Tibial artery (tissue), 4 donors: ENCODE measurements around the gene SETBP1.

Experiments
- DNase-seq, 2 donors: peaks; one replicate each; pipeline ENCODE4 v3.0.0-alpha.2; 2019
- H3K27ac ChIP-seq, 2 donors: fragments of 200-600 bp; sonication (generic) in 1 of 2; 1 replicate in 1 of 2; 2 replicates in 1 of 2; pipeline ENCODE4 v1.5.1; 2018 to 2019; ENCODE audit warnings: mild to moderate bottlenecking in 1 of 2
- H3K27me3 ChIP-seq, 2 donors: fragments of 200-600 bp; sonication (generic) in 1 of 2; one replicate each; pipeline versions ENCODE4 v1.5.1 to v1.6.0; 2016 to 2019
- H3K36me3 ChIP-seq, 3 donors: fragments of 200-600 bp; sonication (generic) in 2 of 3; one replicate each; pipeline ENCODE4 v1.5.1; 2016 to 2019; ENCODE audit warnings: mild to moderate bottlenecking in 2 of 3
- H3K4me1 ChIP-seq, 4 donors: fragments of 200-600 bp; sonication (generic) in 2 of 4; 1 replicate in 3 of 4; 2 replicates in 1 of 4; pipeline ENCODE4 v1.5.1; 2016 to 2019
- H3K4me3 ChIP-seq, 2 donors: fragments of 200-600 bp; sonication (generic) in 1 of 2; 1 replicate in 1 of 2; 2 replicates in 1 of 2; pipeline ENCODE4 v1.5.1; 2018 to 2019; ENCODE audit warnings: mild to moderate bottlenecking in 2 of 2
- H3K9me3 ChIP-seq, 3 donors: fragments of 200-600 bp; sonication (generic) in 1 of 3; one replicate each; pipeline ENCODE4 v1.5.1; 2016 to 2019
- intact Hi-C: fragments of 100-400 bp; cut with DNase I; formaldehyde crosslinking; loops from one replicate; pipeline ENCODE4 v1.15.0; 2023; ENCODE audit warnings: low total_unique reads
- TF ChIP-seq, protein P1 (sequence below), 2 experiments: fragments of 200-600 bp in 1 of 2; fragments of 450-650 bp in 1 of 2; IDR thresholded peaks; one replicate each; pipeline ENCODE4 v1.5.1; 2017 to 2019; ENCODE audit warnings: antibody characterized with exemption in 2 of 2, mild to moderate bottlenecking in 1 of 2, moderate library complexity in 1 of 2

The SETBP1 gene

DNA sequence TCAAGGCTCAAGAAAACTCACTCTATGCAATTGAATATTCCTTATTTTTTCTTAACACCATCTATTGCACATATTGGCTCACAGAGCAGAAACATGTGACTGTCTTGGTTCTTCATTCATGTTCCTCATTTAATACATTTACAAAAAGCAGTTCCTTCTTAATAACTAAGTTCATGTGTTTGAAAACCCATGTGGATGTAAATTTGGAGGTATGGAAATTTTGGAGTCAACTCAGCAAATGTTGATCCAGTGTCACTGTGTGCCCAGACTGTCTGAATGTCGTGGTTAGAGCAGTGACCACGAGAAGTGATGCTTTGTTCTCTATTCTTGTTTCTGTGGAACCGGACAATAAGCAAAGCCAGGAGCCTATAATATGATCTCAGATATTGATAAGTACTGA, 299.1 kb downstream of the SETBP1 start:
- Histone ChIP-seq H3K4me3 (no peak overlapping the region), H3K27me3 (no peaks in the 10 kb centered on the region), H3K9me3 (no peaks in the 10 kb centered on the region), H3K4me1 (no peaks in the 10 kb centered on the region), H3K36me3 (no peaks in the 10 kb centered on the region), H3K27ac (no peak overlapping the region)
- TF ChIP-seq, protein P1, sequence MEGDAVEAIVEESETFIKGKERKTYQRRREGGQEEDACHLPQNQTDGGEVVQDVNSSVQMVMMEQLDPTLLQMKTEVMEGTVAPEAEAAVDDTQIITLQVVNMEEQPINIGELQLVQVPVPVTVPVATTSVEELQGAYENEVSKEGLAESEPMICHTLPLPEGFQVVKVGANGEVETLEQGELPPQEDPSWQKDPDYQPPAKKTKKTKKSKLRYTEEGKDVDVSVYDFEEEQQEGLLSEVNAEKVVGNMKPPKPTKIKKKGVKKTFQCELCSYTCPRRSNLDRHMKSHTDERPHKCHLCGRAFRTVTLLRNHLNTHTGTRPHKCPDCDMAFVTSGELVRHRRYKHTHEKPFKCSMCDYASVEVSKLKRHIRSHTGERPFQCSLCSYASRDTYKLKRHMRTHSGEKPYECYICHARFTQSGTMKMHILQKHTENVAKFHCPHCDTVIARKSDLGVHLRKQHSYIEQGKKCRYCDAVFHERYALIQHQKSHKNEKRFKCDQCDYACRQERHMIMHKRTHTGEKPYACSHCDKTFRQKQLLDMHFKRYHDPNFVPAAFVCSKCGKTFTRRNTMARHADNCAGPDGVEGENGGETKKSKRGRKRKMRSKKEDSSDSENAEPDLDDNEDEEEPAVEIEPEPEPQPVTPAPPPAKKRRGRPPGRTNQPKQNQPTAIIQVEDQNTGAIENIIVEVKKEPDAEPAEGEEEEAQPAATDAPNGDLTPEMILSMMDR (IDR thresholded peaks at IDR 0.05) = no peak
- intact Hi-C loops = no loop called here
- DNase-seq = no peak

- no peaks in the 10 kb centered on the region for H3K27me3 ChIP-seq
- no peak overlapping the region for H3K4me3 ChIP-seq
- DNase-seq = no peak
- H3K4me1 ChIP-seq = no peaks in the 10 kb centered on the region
- H3K36me3 ChIP-seq = no peaks in the 10 kb centered on the region
- TF ChIP-seq, protein P1 (IDR thresholded peaks at IDR 0.05) = no peak
- no peak overlapping the region for H3K27ac ChIP-seq
- no peaks in the 10 kb centered on the region for H3K9me3 ChIP-seq
- intact Hi-C loops = no loop called here
Observed at GRCh38 chr18:44981121-44981520, 300.4 kb downstream of the SETBP1 start.

GRCh38 chr18:44986933-44987332, 306.2 kb downstream of the SETBP1 start:
- DNase-seq = no peak
- H3K36me3 ChIP-seq = no peaks in the 10 kb centered on the region
- no peak overlapping the region for H3K4me3 ChIP-seq
- no peak overlapping the region for H3K27ac ChIP-seq
- no peaks in the 10 kb centered on the region for H3K9me3 ChIP-seq
- peaks cover 0 to 19% (median 1%) of the 10 kb centered on the region in 4 donors for H3K4me1 ChIP-seq
- TF ChIP-seq, protein P1 (IDR thresholded peaks at IDR 0.05) = no peak
- intact Hi-C loops = no loop called here
- no peaks in the 10 kb centered on the region for H3K27me3 ChIP-seq

- Histone ChIP-seq H3K36me3 (no peaks in the 10 kb centered on the region), H3K27ac (no peak overlapping the region), H3K4me3 (no peak overlapping the region), H3K27me3 (no peaks in the 10 kb centered on the region), H3K4me1 (peaks cover 0 to 19% (median 1%) of the 10 kb centered on the region in 4 donors), H3K9me3 (no peaks in the 10 kb centered on the region)
- DNase-seq = no peak
- intact Hi-C loops = no loop called here
- TF ChIP-seq, protein P1 (IDR thresholded peaks at IDR 0.05) = no peak
Observed at GRCh38 chr18:44987371-44987770, 306.7 kb downstream of the SETBP1 start.

DNA sequence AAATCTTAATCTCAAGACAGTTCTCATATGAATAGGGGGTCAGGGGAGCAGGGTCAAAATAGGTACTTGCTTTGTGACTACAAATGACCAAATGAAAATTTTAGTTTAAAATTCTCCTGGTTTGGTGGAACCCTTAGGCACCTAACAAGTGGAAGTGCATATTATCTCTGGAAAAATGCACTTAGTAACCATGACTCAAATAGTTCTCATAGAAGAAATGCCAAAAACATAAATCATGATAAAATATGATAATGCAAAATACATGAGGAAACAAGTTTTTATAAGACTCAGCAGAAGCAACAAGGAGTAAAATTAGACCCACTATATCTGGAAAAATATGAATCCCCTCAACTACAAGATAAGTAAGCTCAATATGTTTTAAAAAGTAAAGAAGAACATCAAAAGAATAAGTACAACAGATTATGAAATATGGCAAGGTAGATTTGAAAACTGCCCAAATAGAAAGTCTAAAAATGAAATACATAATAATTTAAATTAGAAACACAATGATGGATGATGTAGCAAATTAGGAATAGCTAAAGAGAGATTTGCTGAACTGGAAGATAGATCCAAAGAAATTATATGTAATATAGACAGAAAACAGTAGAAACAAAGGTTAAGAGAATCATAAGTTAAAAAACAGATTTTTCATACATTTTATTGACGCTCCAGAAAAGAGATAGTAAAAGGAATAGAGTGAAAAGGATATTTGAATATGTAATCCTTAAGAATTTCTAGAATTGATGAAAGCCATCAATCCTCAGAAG, 308.3 kb downstream of the SETBP1 start:
- DNase-seq = no peak
- H3K4me3 ChIP-seq = no peak overlapping the region
- H3K4me1 ChIP-seq = peaks cover 0 to 19% (median 1%) of the 10 kb centered on the region in 4 donors
- no peaks in the 10 kb centered on the region for H3K9me3 ChIP-seq
- H3K36me3 ChIP-seq = no peaks in the 10 kb centered on the region
- intact Hi-C loops = no loop called here
- no peak overlapping the region for H3K27ac ChIP-seq
- no peaks in the 10 kb centered on the region for H3K27me3 ChIP-seq
- TF ChIP-seq, protein P1 (IDR thresholded peaks at IDR 0.05) = no peak
